ENCODE data around the gene SLC28A1.

Gene SLC28A1

DNA sequence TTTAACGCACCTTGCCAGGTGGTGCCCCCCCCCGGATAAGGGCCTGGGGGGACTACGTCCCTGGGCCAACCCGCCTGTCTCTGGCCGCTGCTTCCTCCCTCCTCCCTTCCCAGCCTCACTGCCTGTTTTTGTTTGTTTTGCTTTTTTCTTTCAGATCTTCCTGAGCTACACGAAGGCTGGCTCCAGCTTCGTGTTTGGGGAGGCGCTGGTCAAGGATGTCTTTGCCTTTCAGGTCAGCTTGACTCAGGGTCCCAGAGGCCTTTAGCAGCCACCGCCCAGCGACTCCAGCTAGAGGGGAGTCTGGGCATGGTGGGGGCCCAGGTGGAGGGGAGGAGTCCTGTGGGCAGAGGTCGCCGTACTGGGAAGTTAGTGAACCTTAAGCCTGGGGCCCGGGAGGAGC lies 24.1 kb downstream of the SLC28A1 start:
- no peak for DNase-seq
- Histone ChIP-seq H3K9me3 (ENCODE audit: insufficient read depth, low read length, severe bottlenecking) (no peaks in the 10 kb centered on the region), H3K36me3 (ENCODE audit: insufficient read depth, low read length) (no peaks in the 10 kb centered on the region), H3K27ac (ENCODE audit: low read length) (no peak overlapping the region), H3K9ac (ENCODE audit: low read depth, low read length) (no peak overlapping the region), H3K4me1 (ENCODE audit: insufficient read depth, low read length) (no peaks in the 10 kb centered on the region), H3K79me2 (ENCODE audit: insufficient read depth, low read length) (no peaks in the 10 kb centered on the region), H2AFZ (ENCODE audit: low read depth, low read length) (no peak overlapping the region), H3K27me3 (ENCODE audit: insufficient read depth, low read length, poor library complexity) (peaks cover 3% of the 10 kb centered on the region), H3K4me3 (ENCODE audit: low read depth in 1 of 2, low read length in 2 of 2) (no peak overlapping the region), H3K4me2 (ENCODE audit: insufficient read depth, low read length) (no peak overlapping the region), H4K20me1 (ENCODE audit: insufficient read depth, low read length) (no peaks in the 10 kb centered on the region)
- no peak for TF ChIP-seq EZH2 (IDR thresholded peaks at IDR 0.05; ENCODE audit: borderline replicate concordance, low read depth, low read length, severe bottlenecking)
- TF ChIP-seq, protein P1, sequence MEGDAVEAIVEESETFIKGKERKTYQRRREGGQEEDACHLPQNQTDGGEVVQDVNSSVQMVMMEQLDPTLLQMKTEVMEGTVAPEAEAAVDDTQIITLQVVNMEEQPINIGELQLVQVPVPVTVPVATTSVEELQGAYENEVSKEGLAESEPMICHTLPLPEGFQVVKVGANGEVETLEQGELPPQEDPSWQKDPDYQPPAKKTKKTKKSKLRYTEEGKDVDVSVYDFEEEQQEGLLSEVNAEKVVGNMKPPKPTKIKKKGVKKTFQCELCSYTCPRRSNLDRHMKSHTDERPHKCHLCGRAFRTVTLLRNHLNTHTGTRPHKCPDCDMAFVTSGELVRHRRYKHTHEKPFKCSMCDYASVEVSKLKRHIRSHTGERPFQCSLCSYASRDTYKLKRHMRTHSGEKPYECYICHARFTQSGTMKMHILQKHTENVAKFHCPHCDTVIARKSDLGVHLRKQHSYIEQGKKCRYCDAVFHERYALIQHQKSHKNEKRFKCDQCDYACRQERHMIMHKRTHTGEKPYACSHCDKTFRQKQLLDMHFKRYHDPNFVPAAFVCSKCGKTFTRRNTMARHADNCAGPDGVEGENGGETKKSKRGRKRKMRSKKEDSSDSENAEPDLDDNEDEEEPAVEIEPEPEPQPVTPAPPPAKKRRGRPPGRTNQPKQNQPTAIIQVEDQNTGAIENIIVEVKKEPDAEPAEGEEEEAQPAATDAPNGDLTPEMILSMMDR (IDR thresholded peaks at IDR 0.05; ENCODE audit: borderline replicate concordance, extremely low read depth, low read length, poor library complexity, severe bottlenecking), result no peak
- ATAC-seq (ENCODE audit: insufficient read depth, low read depth), result no peak

DNA sequence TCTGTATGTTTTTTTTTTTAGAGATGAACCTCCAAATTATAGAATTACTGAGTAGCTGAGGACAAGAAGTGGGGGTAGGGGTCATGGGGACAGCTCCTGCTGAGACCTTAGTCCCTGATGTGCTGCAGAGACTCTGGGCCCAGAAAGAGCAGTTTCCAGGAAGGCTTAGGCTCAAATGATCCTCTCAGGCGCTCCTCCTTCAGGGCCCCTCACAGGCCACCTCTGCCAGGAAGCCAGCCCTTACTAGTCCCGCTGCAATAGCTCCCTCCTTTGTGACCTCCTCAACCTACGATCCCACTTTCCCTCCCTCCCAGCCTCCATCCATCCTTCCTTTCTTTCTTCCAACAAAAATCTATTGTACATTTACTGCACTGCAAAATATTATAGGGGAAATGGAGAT lies 24.6 kb downstream of the SLC28A1 start:
- TF ChIP-seq, protein P1 (IDR thresholded peaks at IDR 0.05; ENCODE audit: borderline replicate concordance, extremely low read depth, low read length, poor library complexity, severe bottlenecking), result no peak
- no peak for TF ChIP-seq EZH2 (IDR thresholded peaks at IDR 0.05; ENCODE audit: borderline replicate concordance, low read depth, low read length, severe bottlenecking)
- DNase-seq (no peak), ATAC-seq (ENCODE audit: insufficient read depth, low read depth) (no peak)
- no peaks in the 10 kb centered on the region for H4K20me1 ChIP-seq (ENCODE audit: insufficient read depth, low read length)
- no peaks in the 10 kb centered on the region for H3K4me1 ChIP-seq (ENCODE audit: insufficient read depth, low read length)
- H3K36me3 ChIP-seq (ENCODE audit: insufficient read depth, low read length), result no peaks in the 10 kb centered on the region
- H3K27me3 ChIP-seq (ENCODE audit: insufficient read depth, low read length, poor library complexity), result peaks cover 3% of the 10 kb centered on the region
- H3K79me2 ChIP-seq (ENCODE audit: insufficient read depth, low read length), result no peaks in the 10 kb centered on the region
- H3K9me3 ChIP-seq (ENCODE audit: insufficient read depth, low read length, severe bottlenecking), result no peaks in the 10 kb centered on the region
- no peak overlapping the region for H3K27ac ChIP-seq (ENCODE audit: low read length)
- no peak overlapping the region for H3K4me3 ChIP-seq (ENCODE audit: low read depth in 1 of 2, low read length in 2 of 2)
- H2AFZ ChIP-seq (ENCODE audit: low read depth, low read length), result no peak overlapping the region
- H3K4me2 ChIP-seq (ENCODE audit: insufficient read depth, low read length), result no peak overlapping the region
- H3K9ac ChIP-seq (ENCODE audit: low read depth, low read length), result no peak overlapping the region

- peaks cover 2% of the 10 kb centered on the region for H3K4me1 ChIP-seq (ENCODE audit: insufficient read depth, low read length)
- H4K20me1 ChIP-seq (ENCODE audit: insufficient read depth, low read length), result no peaks in the 10 kb centered on the region
- DNase-seq (no peak), ATAC-seq (ENCODE audit: insufficient read depth, low read depth) (no peak)
- H3K4me3 ChIP-seq (ENCODE audit: low read depth in 1 of 2, low read length in 2 of 2), result no peak overlapping the region
- H3K27ac ChIP-seq (ENCODE audit: low read length), result no peak overlapping the region
- no peak for TF ChIP-seq EZH2 (IDR thresholded peaks at IDR 0.05; ENCODE audit: borderline replicate concordance, low read depth, low read length, severe bottlenecking)
- TF ChIP-seq, protein P1 (IDR thresholded peaks at IDR 0.05; ENCODE audit: borderline replicate concordance, extremely low read depth, low read length, poor library complexity, severe bottlenecking), result no peak
- H2AFZ ChIP-seq (ENCODE audit: low read depth, low read length), result no peak overlapping the region
- H3K27me3 ChIP-seq (ENCODE audit: insufficient read depth, low read length, poor library complexity), result peaks cover 3% of the 10 kb centered on the region
- H3K79me2 ChIP-seq (ENCODE audit: insufficient read depth, low read length), result no peaks in the 10 kb centered on the region
- no peaks in the 10 kb centered on the region for H3K9me3 ChIP-seq (ENCODE audit: insufficient read depth, low read length, severe bottlenecking)
- no peak overlapping the region for H3K4me2 ChIP-seq (ENCODE audit: insufficient read depth, low read length)
- no peaks in the 10 kb centered on the region for H3K36me3 ChIP-seq (ENCODE audit: insufficient read depth, low read length)
- H3K9ac ChIP-seq (ENCODE audit: low read depth, low read length), result no peak overlapping the region
These were observed 25.3 kb downstream of the SLC28A1 start for GRCh38 chr15:84909782-84910181.

Measured in DND-41 (cell line).